ENCODE measurements around the gene FETUB.

Gene FETUB

GRCh38 chr3:186639778-186640472 is at the start of gene FETUB:
TSS of gene FETUB (plus strand) at chr3:186640399. CDS start at chr3:186640461, 62 bp downstream.
- Histone ChIP-seq H3K27me3 (ENCODE audit: control insufficient read depth in 1 of 2, insufficient read depth in 2 of 2, low read length in 2 of 2) (peaks cover 0 to 11% of the 10 kb centered on the region in 2 donors), H3K4me3 (ENCODE audit: low read depth in 1 of 2, low read length in 2 of 2) (no peak within 1 kb of the TSS), H3K4me1 (ENCODE audit: control insufficient read depth in 1 of 2, insufficient read depth in 2 of 2, low read length in 2 of 2) (no peaks in the 10 kb centered on the region), H3K27ac (ENCODE audit: low read depth, low read length) (no peak within 1 kb of the TSS), H3K9me3 (ENCODE audit: control insufficient read depth in 1 of 2, low read length in 2 of 2) (no peaks in the 10 kb centered on the region), H3K9ac (ENCODE audit: low read depth in 1 of 2, low read length in 2 of 2) (no peak within 1 kb of the TSS), H3K36me3 (ENCODE audit: control insufficient read depth in 1 of 2, insufficient read depth in 2 of 2, low read length in 2 of 2) (no peaks in the 10 kb centered on the region)

GRCh38 chr3:186590580-186591295 is 49.5 kb upstream of the FETUB start:
- H3K27me3 ChIP-seq (ENCODE audit: control insufficient read depth in 1 of 2, insufficient read depth in 2 of 2, low read length in 2 of 2): no peaks in the 10 kb centered on the region
- no peak overlapping the region for H3K9ac ChIP-seq (ENCODE audit: low read depth in 1 of 2, low read length in 2 of 2)
- peaks cover 0 to 5% of the 10 kb centered on the region in 2 donors for H3K36me3 ChIP-seq (ENCODE audit: control insufficient read depth in 1 of 2, insufficient read depth in 2 of 2, low read length in 2 of 2)
- H3K4me3 ChIP-seq (ENCODE audit: low read depth in 1 of 2, low read length in 2 of 2): no peak overlapping the region
- H3K4me1 ChIP-seq (ENCODE audit: control insufficient read depth in 1 of 2, insufficient read depth in 2 of 2, low read length in 2 of 2): peaks cover 5 to 19% of the 10 kb centered on the region in 2 donors
- no peak overlapping the region for H3K27ac ChIP-seq (ENCODE audit: low read depth, low read length)
- H3K9me3 ChIP-seq (ENCODE audit: control insufficient read depth in 1 of 2, low read length in 2 of 2): no peaks in the 10 kb centered on the region

- Histone ChIP-seq H3K27me3 (ENCODE audit: control insufficient read depth in 1 of 2, insufficient read depth in 2 of 2, low read length in 2 of 2) (no peaks in the 10 kb centered on the region), H3K27ac (ENCODE audit: low read depth, low read length) (no peak overlapping the region), H3K9me3 (ENCODE audit: control insufficient read depth in 1 of 2, low read length in 2 of 2) (no peaks in the 10 kb centered on the region), H3K4me1 (ENCODE audit: control insufficient read depth in 1 of 2, insufficient read depth in 2 of 2, low read length in 2 of 2) (peaks cover 5 to 19% of the 10 kb centered on the region in 2 donors), H3K4me3 (ENCODE audit: low read depth in 1 of 2, low read length in 2 of 2) (no peak overlapping the region), H3K9ac (ENCODE audit: low read depth in 1 of 2, low read length in 2 of 2) (no peak overlapping the region), H3K36me3 (ENCODE audit: control insufficient read depth in 1 of 2, insufficient read depth in 2 of 2, low read length in 2 of 2) (no peaks in the 10 kb centered on the region)
Measured at GRCh38 chr3:186592682-186593081, 47.5 kb upstream of the FETUB start.

- Histone ChIP-seq H3K27ac (ENCODE audit: low read depth, low read length) (no peak overlapping the region), H3K36me3 (ENCODE audit: control insufficient read depth in 1 of 2, insufficient read depth in 2 of 2, low read length in 2 of 2) (no peaks in the 10 kb centered on the region), H3K27me3 (ENCODE audit: control insufficient read depth in 1 of 2, insufficient read depth in 2 of 2, low read length in 2 of 2) (no peaks in the 10 kb centered on the region), H3K4me1 (ENCODE audit: control insufficient read depth in 1 of 2, insufficient read depth in 2 of 2, low read length in 2 of 2) (peaks cover 5 to 19% of the 10 kb centered on the region in 2 donors), H3K9ac (ENCODE audit: low read depth in 1 of 2, low read length in 2 of 2) (no peak overlapping the region), H3K9me3 (ENCODE audit: control insufficient read depth in 1 of 2, low read length in 2 of 2) (no peaks in the 10 kb centered on the region), H3K4me3 (ENCODE audit: low read depth in 1 of 2, low read length in 2 of 2) (no peak overlapping the region)
Measured at GRCh38 chr3:186593862-186594261, 46.3 kb upstream of the FETUB start.

GRCh38 chr3:186594591-186595113 is 45.5 kb upstream of the FETUB start:
- Histone ChIP-seq H3K4me3 (ENCODE audit: low read depth in 1 of 2, low read length in 2 of 2) (no peak overlapping the region), H3K9me3 (ENCODE audit: control insufficient read depth in 1 of 2, low read length in 2 of 2) (no peaks in the 10 kb centered on the region), H3K9ac (ENCODE audit: low read depth in 1 of 2, low read length in 2 of 2) (no peak overlapping the region), H3K27me3 (ENCODE audit: control insufficient read depth in 1 of 2, insufficient read depth in 2 of 2, low read length in 2 of 2) (no peaks in the 10 kb centered on the region), H3K27ac (ENCODE audit: low read depth, low read length) (no peak overlapping the region), H3K4me1 (ENCODE audit: control insufficient read depth in 1 of 2, insufficient read depth in 2 of 2, low read length in 2 of 2) (peaks cover 9 to 24% of the 10 kb centered on the region in 2 donors), H3K36me3 (ENCODE audit: control insufficient read depth in 1 of 2, insufficient read depth in 2 of 2, low read length in 2 of 2) (no peaks in the 10 kb centered on the region)

GRCh38 chr3:186596568-186597287 is 43.5 kb upstream of the FETUB start:
- no peaks in the 10 kb centered on the region for H3K27me3 ChIP-seq (ENCODE audit: control insufficient read depth in 1 of 2, insufficient read depth in 2 of 2, low read length in 2 of 2)
- H3K4me1 ChIP-seq (ENCODE audit: control insufficient read depth in 1 of 2, insufficient read depth in 2 of 2, low read length in 2 of 2): peaks cover 12 to 25% of the 10 kb centered on the region in 2 donors
- H3K9me3 ChIP-seq (ENCODE audit: control insufficient read depth in 1 of 2, low read length in 2 of 2): no peaks in the 10 kb centered on the region

GRCh38 chr3:186598108-186598784 is 42.0 kb upstream of the FETUB start:
- Histone ChIP-seq H3K4me1 (ENCODE audit: control insufficient read depth in 1 of 2, insufficient read depth in 2 of 2, low read length in 2 of 2) (peaks cover 12 to 25% of the 10 kb centered on the region in 2 donors), H3K27ac (ENCODE audit: low read depth, low read length) (no peak overlapping the region), H3K27me3 (ENCODE audit: control insufficient read depth in 1 of 2, insufficient read depth in 2 of 2, low read length in 2 of 2) (no peaks in the 10 kb centered on the region), H3K9me3 (ENCODE audit: control insufficient read depth in 1 of 2, low read length in 2 of 2) (no peaks in the 10 kb centered on the region), H3K4me3 (ENCODE audit: low read depth in 1 of 2, low read length in 2 of 2) (no peak overlapping the region), H3K9ac (ENCODE audit: low read depth in 1 of 2, low read length in 2 of 2) (no peak overlapping the region), H3K36me3 (ENCODE audit: control insufficient read depth in 1 of 2, insufficient read depth in 2 of 2, low read length in 2 of 2) (no peaks in the 10 kb centered on the region)

More at GRCh38 chr3:186596568-186597287, 43.5 kb upstream of the FETUB start:
- Histone ChIP-seq H3K9ac (ENCODE audit: low read depth in 1 of 2, low read length in 2 of 2) (no peak overlapping the region), H3K27ac (ENCODE audit: low read depth, low read length) (no peak overlapping the region), H3K4me3 (ENCODE audit: low read depth in 1 of 2, low read length in 2 of 2) (no peak overlapping the region), H3K36me3 (ENCODE audit: control insufficient read depth in 1 of 2, insufficient read depth in 2 of 2, low read length in 2 of 2) (no peaks in the 10 kb centered on the region)

- Histone ChIP-seq H3K27me3 (ENCODE audit: control insufficient read depth in 1 of 2, insufficient read depth in 2 of 2, low read length in 2 of 2) (no peaks in the 10 kb centered on the region), H3K9me3 (ENCODE audit: control insufficient read depth in 1 of 2, low read length in 2 of 2) (no peaks in the 10 kb centered on the region), H3K36me3 (ENCODE audit: control insufficient read depth in 1 of 2, insufficient read depth in 2 of 2, low read length in 2 of 2) (no peaks in the 10 kb centered on the region), H3K27ac (ENCODE audit: low read depth, low read length) (no peak overlapping the region), H3K4me1 (ENCODE audit: control insufficient read depth in 1 of 2, insufficient read depth in 2 of 2, low read length in 2 of 2) (peaks cover 12 to 20% of the 10 kb centered on the region in 2 donors), H3K4me3 (ENCODE audit: low read depth in 1 of 2, low read length in 2 of 2) (no peak overlapping the region), H3K9ac (ENCODE audit: low read depth in 1 of 2, low read length in 2 of 2) (no peak overlapping the region)
Measured at GRCh38 chr3:186598794-186599141, 41.4 kb upstream of the FETUB start.

GRCh38 chr3:186599142-186599784 is 40.9 kb upstream of the FETUB start:
- Histone ChIP-seq H3K27ac (ENCODE audit: low read depth, low read length) (no peak overlapping the region), H3K4me3 (ENCODE audit: low read depth in 1 of 2, low read length in 2 of 2) (no peak overlapping the region), H3K27me3 (ENCODE audit: control insufficient read depth in 1 of 2, insufficient read depth in 2 of 2, low read length in 2 of 2) (no peaks in the 10 kb centered on the region), H3K4me1 (ENCODE audit: control insufficient read depth in 1 of 2, insufficient read depth in 2 of 2, low read length in 2 of 2) (peaks cover 10 to 16% of the 10 kb centered on the region in 2 donors), H3K36me3 (ENCODE audit: control insufficient read depth in 1 of 2, insufficient read depth in 2 of 2, low read length in 2 of 2) (no peaks in the 10 kb centered on the region), H3K9me3 (ENCODE audit: control insufficient read depth in 1 of 2, low read length in 2 of 2) (no peaks in the 10 kb centered on the region), H3K9ac (ENCODE audit: low read depth in 1 of 2, low read length in 2 of 2) (no peak overlapping the region)

All from duodenal mucosa (tissue), 2 donors.